Adrenal gland (tissue), 5 donors: ENCODE measurements around the gene IBA57.

ENCODE experiments used
- POLR2A ChIP-seq, 2 donors: fragments of 450-650 bp; IDR thresholded peaks; one replicate each; pipeline ENCODE4 v1.6.1; 2017; ENCODE audit warnings: antibody characterized with exemption in 2 of 2, mild to moderate bottlenecking in 2 of 2, moderate library complexity in 1 of 2
- TF ChIP-seq, protein P1 (sequence below), 6 experiments: fragments of 450-650 bp in 4 of 6; fragments of 200-600 bp in 2 of 6; sonication (generic) in 1 of 6; IDR thresholded peaks; 1 replicate in 5 of 6; 2 replicates in 1 of 6; pipeline versions ENCODE4 v1.5.1 to v1.8.0; 2016 to 2021; ENCODE audit warnings: antibody characterized with exemption in 6 of 6, mild to moderate bottlenecking in 2 of 6, moderate library complexity in 1 of 6
- donor health status: DM: no; HTN: no; CAD: no.

DNA sequence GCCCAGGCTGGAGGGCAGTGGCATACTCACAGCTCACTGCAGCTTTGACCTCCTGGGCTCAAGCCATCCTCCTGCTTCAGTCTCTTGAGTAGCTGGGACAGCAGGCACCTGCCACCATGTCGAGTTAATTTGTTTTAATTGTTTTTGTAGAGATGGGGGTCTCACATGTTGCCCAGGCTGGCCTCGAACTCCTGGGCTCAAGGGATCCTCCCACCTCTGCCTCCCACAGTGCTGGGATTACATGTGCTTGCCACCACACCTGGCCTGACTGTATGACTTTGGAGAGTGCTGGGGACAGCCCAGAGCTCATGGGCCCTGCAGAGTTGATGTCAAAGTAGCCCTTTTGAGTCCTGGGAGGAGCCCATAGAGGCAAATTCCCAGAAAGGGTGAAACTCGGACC lies 44.1 kb downstream of the IBA57 start:
- TF ChIP-seq, protein P1, sequence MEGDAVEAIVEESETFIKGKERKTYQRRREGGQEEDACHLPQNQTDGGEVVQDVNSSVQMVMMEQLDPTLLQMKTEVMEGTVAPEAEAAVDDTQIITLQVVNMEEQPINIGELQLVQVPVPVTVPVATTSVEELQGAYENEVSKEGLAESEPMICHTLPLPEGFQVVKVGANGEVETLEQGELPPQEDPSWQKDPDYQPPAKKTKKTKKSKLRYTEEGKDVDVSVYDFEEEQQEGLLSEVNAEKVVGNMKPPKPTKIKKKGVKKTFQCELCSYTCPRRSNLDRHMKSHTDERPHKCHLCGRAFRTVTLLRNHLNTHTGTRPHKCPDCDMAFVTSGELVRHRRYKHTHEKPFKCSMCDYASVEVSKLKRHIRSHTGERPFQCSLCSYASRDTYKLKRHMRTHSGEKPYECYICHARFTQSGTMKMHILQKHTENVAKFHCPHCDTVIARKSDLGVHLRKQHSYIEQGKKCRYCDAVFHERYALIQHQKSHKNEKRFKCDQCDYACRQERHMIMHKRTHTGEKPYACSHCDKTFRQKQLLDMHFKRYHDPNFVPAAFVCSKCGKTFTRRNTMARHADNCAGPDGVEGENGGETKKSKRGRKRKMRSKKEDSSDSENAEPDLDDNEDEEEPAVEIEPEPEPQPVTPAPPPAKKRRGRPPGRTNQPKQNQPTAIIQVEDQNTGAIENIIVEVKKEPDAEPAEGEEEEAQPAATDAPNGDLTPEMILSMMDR (IDR thresholded peaks at IDR 0.05): no peak
- no peak for TF ChIP-seq POLR2A (IDR thresholded peaks at IDR 0.05)
